Activated CD4-positive, alpha-beta T cell treated with anti-CD3 and anti-CD28 coated beads, Interleukin-2, Interleukin-6, amounts not matched to agents 100 ng/mL and 50 ng/mL, durations not matched to agents 16 hours and 8 hours (primary cell): Measurements from ENCODE around the gene POLD3.
"Not testable (repeated sequence)": the region's sequence is repeated elsewhere in the genome, so short reads cannot be mapped to it uniquely, and the experiment has no call there.

Source experiments
- DNase-seq: peaks from one replicate; pipeline ENCODE4 v3.0.0-alpha.2; 2020

POLD3 gene

DNA sequence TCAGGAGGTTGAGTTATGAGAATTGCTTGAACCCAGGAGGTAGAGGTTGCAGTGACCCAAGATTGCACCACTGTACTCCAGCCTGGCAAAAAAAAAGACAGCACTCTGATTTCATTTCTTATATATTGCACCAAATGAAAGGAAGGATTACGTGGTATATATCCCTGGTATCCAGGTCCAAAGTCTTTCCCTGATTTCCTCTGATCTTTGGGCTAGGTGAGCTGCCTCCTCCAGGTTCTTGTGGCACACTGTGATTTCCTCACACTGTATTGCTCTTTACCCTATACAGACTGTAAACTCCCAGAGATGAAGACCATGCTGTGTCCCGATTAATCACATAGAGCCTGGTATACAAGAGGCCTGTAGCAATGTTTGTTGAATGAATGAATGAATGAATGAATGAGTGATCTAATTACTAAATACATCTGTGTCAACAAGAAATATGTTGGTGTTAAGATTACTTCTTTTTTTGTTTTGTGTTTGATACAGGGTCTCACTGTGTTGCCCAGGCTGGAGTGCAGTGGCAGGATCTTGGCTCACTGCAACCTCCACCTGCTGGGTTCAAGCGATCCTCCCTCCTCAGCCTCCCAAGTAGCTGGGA, 9.3 kb upstream of the POLD3 start:
- no peak for DNase-seq

DNA sequence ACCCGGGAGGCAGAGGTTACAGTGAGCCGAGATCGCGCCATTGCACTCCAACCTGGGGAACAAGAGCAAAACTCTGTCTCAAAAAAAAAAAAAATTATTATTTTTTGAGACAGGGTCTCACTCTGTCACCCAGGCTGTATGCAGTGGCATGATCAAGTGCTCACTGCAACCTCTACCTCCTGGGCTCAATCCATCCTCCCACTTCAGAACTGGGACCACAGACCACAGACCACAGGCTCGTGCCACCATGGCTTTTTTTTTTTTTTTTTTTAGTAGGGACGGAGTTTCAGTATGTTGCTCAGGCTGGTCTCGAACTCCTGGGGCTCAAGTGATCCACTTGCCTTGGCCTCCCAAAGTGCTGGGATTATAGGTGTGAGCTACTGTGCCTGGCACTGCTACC, 1.9 kb upstream of the POLD3 start:
- not testable (repeated sequence) for DNase-seq

DNA sequence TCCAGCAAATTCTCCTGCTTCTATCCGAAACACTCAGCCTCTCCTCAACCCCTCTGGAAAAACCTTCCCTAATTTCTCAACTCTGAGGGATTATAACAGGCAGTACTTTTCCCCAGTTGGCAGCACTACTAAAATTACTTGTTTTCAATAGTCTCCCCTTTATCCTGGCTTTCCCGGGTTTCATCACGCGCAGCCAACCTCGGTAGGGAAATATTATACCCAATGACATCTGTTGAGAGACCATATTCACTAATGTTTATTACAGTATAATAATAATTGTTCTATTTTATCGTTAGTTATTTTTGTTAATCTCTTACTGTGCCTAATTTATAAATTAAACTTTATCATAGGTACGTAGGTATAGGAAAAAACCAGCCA, 330 bp upstream of the POLD3 start:
- no peak for DNase-seq

DNA sequence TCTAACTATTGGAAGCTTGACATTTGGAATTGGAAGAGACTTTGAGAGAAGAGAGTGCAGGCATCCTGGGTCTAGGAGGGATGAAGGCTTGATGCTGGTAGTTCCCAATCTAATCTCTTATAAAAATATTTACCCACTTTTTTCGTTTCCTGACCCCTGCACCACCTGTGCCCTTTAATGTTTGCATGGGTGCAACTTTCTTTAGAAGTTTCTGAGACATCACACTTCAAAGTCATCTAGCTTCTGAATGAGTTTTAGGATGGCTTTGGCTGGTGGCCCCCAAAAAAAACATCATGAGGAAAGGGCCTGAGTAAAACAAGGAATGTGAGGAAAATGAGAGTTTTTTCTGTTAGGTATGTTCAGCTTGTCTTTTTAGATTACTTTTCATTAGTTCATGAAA, 1.1 kb downstream of the POLD3 start:
- no peak for DNase-seq

DNA sequence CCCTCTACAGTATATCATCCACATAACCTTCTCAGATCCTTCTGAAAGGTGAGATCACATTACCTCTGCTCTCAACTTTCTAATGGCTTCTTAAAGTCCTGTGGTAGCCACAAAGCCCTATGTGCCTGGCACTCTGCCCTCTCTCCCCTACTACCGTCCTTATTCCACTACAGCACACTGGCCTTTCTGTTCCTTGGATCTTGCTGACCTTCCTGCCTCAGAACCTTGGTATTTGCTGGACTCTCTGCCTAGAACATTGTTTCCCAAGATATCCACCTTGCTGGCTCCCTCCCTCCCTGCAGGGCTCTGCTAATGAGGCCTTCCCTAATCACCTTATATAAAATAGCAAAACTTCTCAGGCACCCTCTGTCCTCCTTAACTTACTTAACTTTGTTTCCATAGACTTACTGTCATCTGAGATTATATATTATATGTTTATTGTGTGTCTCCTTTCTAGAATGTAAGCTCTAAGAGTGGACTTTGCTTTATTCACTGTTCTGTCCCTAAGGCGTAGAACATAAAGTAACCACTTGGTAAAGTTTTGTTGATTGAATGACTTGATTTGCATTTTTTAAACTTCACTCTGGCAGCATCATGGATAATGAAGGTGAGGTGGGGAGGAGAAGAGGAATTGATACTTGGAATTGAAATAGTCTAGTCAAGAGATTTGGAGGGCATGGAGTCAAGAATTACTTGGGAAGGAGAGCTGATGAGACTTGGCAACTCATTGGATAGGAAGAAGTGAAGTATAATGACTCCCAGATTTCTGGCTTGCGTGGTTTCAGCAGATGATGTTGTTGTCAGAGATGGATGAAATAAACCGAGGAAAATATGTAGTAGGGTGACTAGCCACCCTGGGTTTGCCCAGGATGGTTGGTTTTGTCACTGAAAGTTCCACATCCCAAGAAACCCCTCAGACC, 10.5 kb downstream of the POLD3 start:
- DNase-seq: no peak

DNA sequence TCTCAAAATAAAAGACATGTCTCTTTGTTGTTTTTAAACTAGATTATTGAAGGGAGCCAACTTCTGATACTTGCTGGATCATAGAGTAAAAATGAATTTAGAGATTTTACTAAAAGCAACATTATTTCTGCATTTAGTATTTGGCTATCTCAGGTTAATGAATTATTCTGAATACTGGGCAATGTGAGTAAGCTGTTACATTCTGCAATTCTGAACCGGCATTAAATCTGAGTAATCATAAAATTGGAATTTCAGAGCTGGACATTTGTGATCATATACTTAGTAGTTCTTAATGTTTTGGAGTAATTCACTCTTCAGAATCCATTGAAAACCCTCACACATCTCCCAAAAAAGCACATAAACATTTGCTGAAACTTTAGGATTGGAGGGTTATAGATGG, 11.5 kb downstream of the POLD3 start:
- no peak for DNase-seq

DNA sequence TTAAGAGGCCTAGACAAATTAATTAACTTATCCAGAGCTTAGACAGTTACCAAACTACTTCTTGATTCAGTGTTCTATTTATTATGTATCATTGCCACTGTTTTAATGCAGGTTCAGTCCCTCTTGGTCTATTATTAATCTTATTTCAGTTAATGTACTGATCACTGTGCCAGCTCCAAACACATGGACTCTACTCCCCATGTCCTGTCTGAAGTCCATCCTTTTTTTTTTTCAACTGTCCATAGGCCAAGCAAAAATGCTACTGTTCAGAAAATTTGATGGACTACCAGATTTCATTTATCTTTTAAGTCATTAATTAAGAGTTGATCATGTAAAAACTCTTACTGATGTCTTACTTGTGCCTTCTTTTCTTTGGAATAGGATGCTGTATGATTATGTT, 11.9 kb downstream of the POLD3 start:
- no peak for DNase-seq

DNA sequence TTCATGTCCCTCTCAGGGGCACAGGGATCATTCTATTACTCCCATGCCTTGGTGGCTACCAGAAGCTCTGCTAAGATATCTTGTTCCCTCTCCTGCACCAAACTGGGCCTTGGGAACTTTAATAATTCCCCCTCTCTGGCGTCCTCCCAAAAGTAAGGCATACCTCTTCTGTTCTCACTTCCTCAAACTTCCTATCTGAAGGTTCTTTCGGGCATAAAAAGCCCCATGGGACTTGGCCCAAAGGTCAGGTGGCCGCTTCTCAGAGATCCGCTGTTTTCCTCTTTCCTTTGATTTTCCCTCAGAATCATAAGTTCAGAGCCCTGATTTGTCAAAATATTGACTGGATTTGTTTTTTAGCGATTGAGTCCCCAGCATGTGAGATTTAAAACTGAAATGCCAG, 13.0 kb downstream of the POLD3 start:
- no peak for DNase-seq

DNA sequence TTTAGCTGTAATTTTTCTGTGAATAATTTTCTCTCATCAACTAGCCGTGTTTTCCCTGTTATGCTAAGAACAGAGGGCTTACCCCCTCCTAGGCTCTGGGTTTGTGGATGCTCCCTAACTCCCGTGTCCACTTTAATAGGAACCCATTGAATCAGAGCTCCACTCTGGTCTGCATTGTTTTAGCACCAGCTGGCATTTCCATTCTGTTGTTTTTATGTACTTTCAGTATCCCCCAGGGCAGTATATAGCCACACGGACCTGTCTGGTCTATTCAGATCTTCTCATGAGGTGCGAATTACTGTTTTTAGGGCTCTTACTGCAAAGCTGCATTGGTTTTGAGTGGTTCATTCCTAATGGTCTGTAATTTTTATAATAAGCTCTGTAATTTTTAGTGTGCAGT, 16.0 kb downstream of the POLD3 start:
- DNase-seq: no peak

DNA sequence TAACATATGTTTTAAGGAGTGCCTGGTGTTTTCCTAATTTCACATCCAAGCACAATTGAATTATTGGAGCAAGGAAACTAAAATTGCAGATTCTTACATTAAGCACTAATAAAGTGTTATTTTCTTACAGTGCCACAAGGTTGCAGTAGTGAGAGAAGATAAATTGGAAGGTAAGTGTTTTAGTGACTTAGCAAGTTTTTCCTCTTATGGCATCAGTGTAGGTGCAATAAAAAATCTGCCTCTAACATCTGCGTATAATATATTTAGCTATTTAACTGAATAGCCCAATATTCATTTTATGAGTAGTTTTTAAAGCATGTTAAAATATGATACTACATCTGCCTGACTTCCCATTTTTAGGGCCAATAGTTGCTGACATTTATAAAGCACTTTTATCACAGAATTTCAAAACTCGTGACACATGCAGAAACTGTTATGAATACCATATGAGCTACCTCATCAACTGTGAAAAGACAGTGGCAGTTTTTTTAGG, 19.0 kb downstream of the POLD3 start:
- DNase-seq: no peak

DNA sequence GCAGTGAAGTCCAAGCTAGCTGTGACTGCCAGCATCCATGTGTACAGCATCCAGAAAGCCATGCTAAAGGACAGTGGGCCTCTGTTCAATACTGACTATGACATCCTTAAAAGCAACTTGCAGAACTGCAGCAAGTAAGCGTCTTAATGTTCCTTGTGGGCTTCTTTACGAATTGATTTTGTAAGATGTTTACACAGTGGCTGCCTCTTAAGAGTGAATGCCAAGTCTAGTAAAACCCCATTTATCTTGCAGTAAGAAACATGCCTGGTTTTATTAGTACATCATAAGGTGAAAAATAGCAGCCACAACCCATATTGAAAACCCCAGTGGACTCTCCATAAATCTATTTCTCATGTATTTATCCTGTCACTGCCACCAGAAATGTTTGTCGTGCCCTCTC, 20.5 kb downstream of the POLD3 start:
- DNase-seq: no peak

DNA sequence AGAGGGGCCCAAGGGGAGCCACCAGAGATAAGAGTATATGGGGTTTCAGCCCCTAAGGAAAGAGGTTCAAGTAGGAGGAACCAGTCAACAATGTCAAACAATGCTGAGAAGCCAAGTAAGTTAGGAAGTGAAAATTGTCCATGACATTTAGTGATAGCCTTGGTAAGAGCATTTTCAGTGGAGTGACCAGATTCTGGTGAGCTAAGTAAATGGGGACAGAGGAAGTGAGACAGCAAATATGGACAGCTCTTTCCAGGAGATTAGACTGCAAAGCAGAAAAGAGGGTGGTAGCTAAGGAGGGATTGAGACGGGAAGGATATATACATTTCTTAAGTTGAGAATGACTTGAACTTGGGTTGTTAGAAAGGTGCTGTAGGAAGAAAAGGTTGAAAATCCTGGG, 22.9 kb downstream of the POLD3 start:
- DNase-seq: no peak

DNA sequence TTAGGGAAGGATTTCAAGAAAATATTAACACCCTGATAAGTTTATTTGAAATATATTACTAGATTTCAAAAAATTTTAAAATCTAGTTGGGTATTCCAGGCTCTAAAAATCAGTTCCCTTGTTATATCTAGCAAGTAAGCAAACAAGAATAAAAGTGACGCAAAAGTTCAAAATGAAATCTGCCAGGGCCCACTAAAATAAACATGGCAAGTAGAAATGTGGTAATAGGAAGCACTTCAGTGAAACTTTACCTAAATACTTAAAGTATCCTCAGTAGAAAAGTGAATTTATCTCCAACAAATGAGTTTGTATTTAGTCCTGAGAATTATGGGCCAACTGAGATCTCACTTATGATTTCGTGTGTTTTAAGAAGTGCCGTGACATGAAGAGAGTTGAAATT, 23.6 kb downstream of the POLD3 start:
- no peak for DNase-seq

DNA sequence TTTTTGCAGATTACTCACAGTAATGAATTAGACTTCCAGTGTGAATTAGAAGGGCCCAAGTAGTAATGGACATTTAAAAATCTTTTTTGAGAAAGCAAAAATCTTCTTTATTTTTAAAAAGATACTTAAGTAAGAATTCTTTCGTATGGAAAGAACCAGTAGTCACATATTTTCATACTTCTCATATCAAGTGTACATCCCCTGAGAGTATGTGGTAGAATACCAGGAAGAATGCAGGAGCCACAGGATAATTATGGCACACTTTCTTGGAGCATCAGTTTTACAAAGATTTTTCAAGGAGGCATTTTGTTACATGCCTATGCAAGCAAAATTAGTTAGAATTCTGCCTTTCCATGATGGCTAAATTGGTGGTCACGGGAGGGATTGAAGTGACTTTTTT, 28.1 kb downstream of the POLD3 start:
- DNase-seq: no peak

DNA sequence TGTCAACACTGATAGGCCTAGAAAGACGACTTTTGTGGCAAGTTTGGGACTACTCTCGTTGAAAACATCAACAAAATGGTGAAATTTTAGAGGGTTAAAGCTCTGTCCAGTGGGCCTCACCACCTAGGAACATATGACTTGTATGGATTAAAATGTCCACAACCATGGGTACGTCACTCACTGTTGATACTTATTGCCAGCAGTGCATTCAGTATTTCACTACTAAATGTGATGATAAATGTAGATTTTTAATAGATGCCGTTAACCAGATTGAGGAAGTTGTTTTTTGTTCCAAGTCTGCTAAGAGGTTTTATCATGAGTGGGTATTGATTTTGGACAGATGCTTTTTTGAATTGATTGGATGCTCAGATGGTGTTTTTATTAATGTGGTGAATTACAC, 33.7 kb downstream of the POLD3 start:
- DNase-seq: no peak

DNA sequence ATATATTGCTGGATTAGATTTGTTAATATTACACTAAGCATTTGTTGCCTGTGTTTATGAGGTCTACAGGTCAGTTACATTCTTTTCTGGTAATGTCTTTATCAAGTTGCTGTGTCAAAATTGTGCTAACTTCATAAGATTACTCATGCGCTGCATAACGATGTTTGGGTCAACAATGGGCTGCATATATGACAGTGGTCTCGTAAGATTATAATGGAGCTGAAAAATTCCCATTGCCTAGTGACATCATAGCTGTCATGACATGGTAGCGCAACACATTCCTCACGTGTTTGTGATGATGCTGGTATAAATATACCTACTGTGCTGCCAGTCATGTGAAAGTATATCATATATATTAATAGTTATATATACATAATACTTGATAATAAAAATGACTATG, 34.2 kb downstream of the POLD3 start:
- DNase-seq: no peak

DNA sequence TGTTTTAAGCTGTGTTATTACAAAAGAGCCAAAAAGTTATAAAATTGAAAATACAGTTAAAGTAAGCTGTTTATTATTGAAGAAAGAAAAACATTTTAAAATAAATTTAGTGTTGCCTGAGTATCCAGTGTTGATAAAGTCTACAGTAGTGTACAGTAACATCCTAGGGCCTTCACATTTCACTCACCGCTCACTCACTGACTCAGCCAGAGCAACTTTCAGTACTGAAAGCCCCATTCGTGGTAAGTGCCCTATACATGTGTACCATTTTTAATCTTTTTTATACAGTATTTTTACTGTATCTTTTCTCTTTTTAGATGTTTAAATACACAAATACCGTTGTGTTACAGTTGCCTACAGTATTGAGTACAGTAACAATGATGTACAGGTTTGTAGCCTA, 35.0 kb downstream of the POLD3 start:
- DNase-seq: no peak

DNA sequence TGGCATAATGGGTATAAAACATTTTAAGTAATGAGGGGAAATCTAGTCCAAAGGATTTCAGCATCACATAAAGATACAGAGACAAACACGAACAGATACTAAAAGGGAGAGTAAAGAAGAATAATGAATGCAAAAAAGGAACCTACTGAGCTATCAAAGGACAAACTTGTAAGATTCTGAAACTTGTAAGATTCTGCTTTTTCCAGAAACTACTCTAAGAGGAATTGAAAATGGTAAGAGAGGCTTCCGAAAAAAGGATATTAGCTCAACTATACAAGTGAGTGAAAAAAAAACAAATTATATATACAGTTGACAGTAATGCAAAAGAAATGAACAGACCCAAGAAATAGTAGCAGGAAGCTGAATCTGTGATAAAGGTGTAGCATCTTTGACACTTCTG, 37.7 kb downstream of the POLD3 start:
- no peak for DNase-seq

DNA sequence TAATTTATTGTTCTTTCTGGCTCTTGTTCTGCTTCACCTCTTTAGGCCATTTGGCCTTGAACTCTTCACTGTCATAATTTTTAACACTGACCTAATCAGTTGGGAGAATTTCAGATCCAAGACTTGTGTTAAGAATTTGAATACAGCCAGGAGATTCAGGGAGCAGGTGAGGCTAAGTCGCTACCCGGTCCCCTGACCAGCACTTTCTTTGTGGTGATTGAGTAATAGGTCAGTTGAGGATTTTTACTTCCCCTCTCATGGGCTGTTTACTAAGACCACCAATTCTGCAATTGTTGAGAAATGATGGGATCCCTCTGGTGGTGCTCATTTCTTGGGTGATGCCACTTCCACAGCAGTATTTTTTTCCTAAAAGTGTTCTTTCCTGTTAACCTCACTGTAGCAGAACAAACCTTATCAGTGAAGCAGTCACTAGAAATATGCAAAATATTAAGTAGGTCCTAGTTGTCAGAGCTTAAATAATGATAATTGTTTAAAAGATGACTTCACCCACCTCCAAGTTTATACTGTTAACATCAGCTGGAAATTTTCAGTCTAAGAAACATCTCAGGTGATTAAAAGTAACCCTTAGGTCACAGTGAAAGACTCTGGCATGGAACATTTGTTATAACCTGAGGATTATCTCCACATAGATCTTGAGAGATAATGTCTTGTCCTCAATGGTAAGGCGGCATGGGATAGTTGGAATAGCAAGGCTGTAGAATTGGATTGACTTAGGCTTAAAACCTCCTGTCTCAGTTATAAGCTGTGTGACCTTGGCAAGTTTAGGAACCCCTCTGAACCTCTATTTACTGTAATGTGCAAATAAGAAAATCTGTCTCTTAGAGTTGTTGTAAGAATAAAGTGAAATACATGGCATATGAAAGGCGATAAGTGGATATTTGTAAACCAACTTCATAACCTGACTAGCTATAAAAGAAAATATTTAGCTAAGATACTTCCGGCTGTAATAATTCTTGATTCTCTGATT, 41.3 kb downstream of the POLD3 start:
- DNase-seq: no peak

DNA sequence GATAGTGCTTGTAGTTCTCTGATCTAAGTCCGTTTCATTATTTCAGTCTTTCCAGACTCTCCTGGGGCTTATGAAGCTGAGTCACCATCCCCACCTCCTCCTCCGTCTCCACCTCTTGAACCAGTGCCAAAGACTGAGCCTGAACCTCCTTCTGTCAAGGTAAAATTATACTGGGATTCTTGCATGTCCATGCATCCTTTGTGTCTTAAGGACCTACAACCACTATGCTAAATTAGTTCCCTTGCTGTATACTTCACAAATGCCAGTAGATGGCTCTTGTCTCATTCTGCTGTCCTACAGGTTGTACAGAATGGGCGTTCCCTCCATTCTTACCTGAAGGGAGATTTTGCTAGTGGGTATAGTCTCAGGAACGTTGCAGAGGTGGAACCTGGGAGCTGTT, 42.2 kb downstream of the POLD3 start:
- DNase-seq: no peak

DNA sequence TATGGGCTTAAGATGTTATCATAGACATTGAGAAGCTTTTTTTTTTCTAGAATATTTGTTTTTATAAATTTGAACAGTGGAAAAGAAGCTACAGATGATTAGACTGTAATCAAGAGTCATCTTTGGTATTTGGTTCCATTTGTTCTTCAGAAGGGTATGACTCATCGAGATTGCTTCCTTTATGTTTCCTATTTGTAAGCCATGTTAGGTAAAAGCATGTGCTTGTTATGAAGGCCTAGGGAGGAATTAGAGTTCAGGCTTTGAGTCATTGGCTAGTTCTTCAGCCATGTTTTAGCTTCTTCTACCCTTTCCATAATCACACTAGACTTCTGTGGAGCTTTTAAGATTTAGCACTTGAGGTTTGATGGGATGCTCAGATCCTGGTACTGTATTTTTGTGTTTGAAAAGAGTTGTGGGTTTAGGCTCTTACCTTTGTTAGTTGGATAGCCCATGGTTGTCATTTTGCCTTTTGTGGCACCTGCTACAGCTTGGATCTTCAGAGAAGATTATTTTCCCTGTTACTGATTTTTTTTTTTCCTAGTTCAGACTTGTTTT, 44.3 kb downstream of the POLD3 start:
- peak; percentile 42 for DNase-seq

DNA sequence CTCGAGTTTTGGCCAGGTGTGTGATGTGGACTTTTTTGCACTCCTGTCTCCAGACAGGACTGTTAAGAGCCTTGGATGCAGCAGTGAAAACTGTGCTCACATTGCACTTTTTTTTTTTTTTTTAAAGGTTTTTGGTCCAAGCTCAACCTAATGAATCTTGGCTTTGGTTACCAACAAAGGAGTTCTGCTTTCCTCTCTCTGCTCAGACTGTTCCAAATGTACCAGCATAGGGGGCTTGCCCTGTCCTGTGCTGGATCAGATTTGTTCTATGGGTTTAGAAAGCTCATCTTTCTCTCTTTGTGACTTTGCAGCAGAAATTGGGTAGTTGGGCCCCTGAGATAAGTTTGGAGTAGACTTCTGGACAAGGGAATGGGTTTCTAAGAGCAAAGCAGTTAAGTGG, 45.3 kb downstream of the POLD3 start:
- no peak for DNase-seq

DNA sequence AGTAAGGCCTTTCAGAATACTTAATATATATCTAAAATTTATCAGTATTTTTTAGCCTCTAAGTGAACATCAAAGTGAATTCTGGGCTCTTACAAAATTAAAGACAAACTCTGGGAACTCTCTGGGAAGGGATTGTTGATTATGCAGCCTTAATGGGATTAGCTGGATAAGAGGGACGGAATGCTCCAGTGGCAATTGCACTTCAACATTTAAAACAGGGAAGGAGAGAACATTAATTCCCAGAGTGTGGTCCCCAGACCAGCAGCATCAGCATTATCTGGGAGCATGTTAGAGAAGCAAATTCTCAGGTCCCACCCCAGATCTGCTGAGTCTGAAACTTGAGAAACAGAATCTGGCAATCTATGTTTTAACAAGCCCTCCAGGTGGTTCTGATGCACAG, 46.5 kb downstream of the POLD3 start:
- DNase-seq: no peak
